Panc1 (cell line): Measurements from ENCODE around the gene NDUFAF8. TPM values are rescaled to one million over a fixed set of nuclear protein-coding genes. Genes with fewer than 3 reads are reported as not detected.

ENCODE experiments used
- ATAC-seq: fragments of 200-7000 bp; cut with Tn5 transposase; 2 replicates; pipeline ENCODE4 v1.9.1; 2020; ENCODE audit warnings: mild to moderate bottlenecking, moderate library complexity
- BruUV-seq: library from RNA; stranded (reverse); fragments of 400-500 nt; replicated peaks from 2 replicates; lab custom pipeline; 2021; lab: Mats Ljungman, UMichigan
- CTCF ChIA-PET: fragments of 300-600 bp; sonication (Branson Sonifier 250); formaldehyde crosslinking; loops from one replicate; lab custom pipeline; 2022; ENCODE audit warnings: antibody characterized with exemption; lab: Charles Lee
- POLR2A ChIA-PET: fragments of 300-600 bp; sonication (Branson Sonifier 250); formaldehyde crosslinking; loops from one replicate; lab custom pipeline; 2022; ENCODE audit warnings: antibody characterized with exemption; lab: Charles Lee
- DNase-seq: peaks from one replicate; pipeline ENCODE4 v3.0.0-alpha.2; 2010; ENCODE audit warnings: low read depth, low spot score
- H3K27ac ChIP-seq: 2 replicates; pipeline ENCODE4 v1.5.1; 2011; ENCODE audit warnings: mild to moderate bottlenecking, low read length, inconsistent platforms
- H3K27me3 ChIP-seq: fragments of 200-500 bp; sonication (Bioruptor generic); 2 replicates; pipeline ENCODE4 v1.6.0; 2014; ENCODE audit warnings: low read length, inconsistent platforms; ENCODE audit not compliant: control insufficient read depth, insufficient read depth
- H3K36me3 ChIP-seq: fragments of 200-500 bp; sonication (Bioruptor generic); 2 replicates; pipeline ENCODE4 v1.5.1; 2014; ENCODE audit warnings: inconsistent platforms, mild to moderate bottlenecking, low read length, moderate library complexity; ENCODE audit not compliant: control insufficient read depth, insufficient read depth
- H3K4me1 ChIP-seq: 2 replicates; pipeline ENCODE4 v1.5.1; 2011; ENCODE audit warnings: inconsistent platforms, mild to moderate bottlenecking, low read length, moderate library complexity; ENCODE audit not compliant: control insufficient read depth, insufficient read depth
- H3K4me3 ChIP-seq, 2 experiments: 2 replicates each; pipeline ENCODE4 v1.5.1; 2011 to 2012; ENCODE audit warnings: low read depth in 2 of 2, low read length in 2 of 2, mild to moderate bottlenecking in 2 of 2, inconsistent platforms in 1 of 2, moderate library complexity in 1 of 2
- H3K9me3 ChIP-seq: fragments of 200-500 bp; sonication (Bioruptor generic); 2 replicates; pipeline ENCODE4 v1.5.1; 2014; ENCODE audit warnings: low read depth, mild to moderate bottlenecking, inconsistent platforms, low read length, moderate library complexity; ENCODE audit not compliant: control insufficient read depth, insufficient read depth
- CTCF ChIP-seq: fragments of 450-650 bp; IDR thresholded peaks from 2 replicates; pipeline ENCODE4 v1.5.1; 2017; ENCODE audit warnings: mild to moderate bottlenecking
- POLR2AphosphoS5 ChIP-seq: IDR thresholded peaks from 2 replicates; pipeline ENCODE4 v1.6.1; 2012; ENCODE audit warnings: mild to moderate bottlenecking, low read depth, low read length, moderate library complexity
- REST ChIP-seq, 2 experiments: IDR thresholded peaks; 2 replicates each; pipeline ENCODE4 v1.6.1; 2011 to 2012; ENCODE audit warnings: low read depth in 2 of 2, control low read depth in 1 of 2, low read length in 1 of 2, mild to moderate bottlenecking in 1 of 2, moderate library complexity in 1 of 2; ENCODE audit not compliant: insufficient read depth in 1 of 2
- SIN3A ChIP-seq: IDR thresholded peaks from 2 replicates; pipeline ENCODE4 v1.6.1; 2012; ENCODE audit warnings: low read depth, mild to moderate bottlenecking, low read length, moderate library complexity, borderline replicate concordance; ENCODE audit not compliant: insufficient read depth
- TCF7L2 ChIP-seq: IDR thresholded peaks from 2 replicates; pipeline ENCODE4 v1.6.1; 2011; ENCODE audit warnings: mild to moderate bottlenecking, low read depth, low read length, inconsistent platforms
- in situ Hi-C: cut with HindIII; loops from 2 replicates; pipeline ENCODE4 v1.10.0; 2016; ENCODE audit warnings: low sequenced_read_pairs, low pct_unique_long_range_greater_than_20kb
- intact Hi-C: fragments of 100-400 bp; cut with micrococcal nuclease; formaldehyde crosslinking; loops from one replicate; pipeline ENCODE4 v1.10.0; 2022; ENCODE audit not compliant: unreplicated experiment
- total RNA-seq: library from RNA; stranded (reverse); gene quantifications from one replicate; pipeline ENCODE4 v1.2.1, GENCODE V29; 2021; ENCODE audit not compliant: unreplicated experiment

NDUFAF8 gene
- total RNA-seq, 1 experiment from 2014 or later, result 75.8 TPM

GRCh38 chr17:81213978-81214377 is 25.1 kb upstream of the NDUFAF8 start:
- Histone ChIP-seq H3K27me3 (no peaks in the 10 kb centered on the region), H3K9me3 (no peaks in the 10 kb centered on the region), H3K4me1 (no peaks in the 10 kb centered on the region), H3K27ac (no peak overlapping the region), H3K36me3 (no peaks in the 10 kb centered on the region), H3K4me3 (no peak overlapping the region)
- ChIA-PET POLR2A (no interaction called here), CTCF (no interaction called here)
- no peak for TF ChIP-seq SIN3A
- TF ChIP-seq POLR2AphosphoS5, result no peak
- TF ChIP-seq TCF7L2, result no peak
- no peak for TF ChIP-seq REST (IDR thresholded peaks at IDR 0.05; ENCODE audit: insufficient read depth in 1 of 2, low read depth in 2 of 2, low read length in 1 of 2)
- TF ChIP-seq CTCF, result no peak
- no peak for DNase-seq
- in situ Hi-C loops (no loop called here), intact Hi-C loops (no loop called here)
- no TSS peak for BruUV-seq
- no peak for ATAC-seq

GRCh38 chr17:81217491-81217890 is 21.6 kb upstream of the NDUFAF8 start:
- ChIA-PET POLR2A (no interaction called here), CTCF (no interaction called here)
- intact Hi-C loops, result no loop called here
- Histone ChIP-seq H3K27ac (no peak overlapping the region), H3K4me1 (peaks cover 8% of the 10 kb centered on the region; the same call in 1 of the 2 replicates), H3K9me3 (no peaks in the 10 kb centered on the region), H3K27me3 (no peaks in the 10 kb centered on the region), H3K4me3 (no peak overlapping the region), H3K36me3 (no peaks in the 10 kb centered on the region)
- in situ Hi-C loops, result no loop called here
- no TSS peak for BruUV-seq
- DNase-seq, result no peak
- no peak for TF ChIP-seq REST (IDR thresholded peaks at IDR 0.05; ENCODE audit: insufficient read depth in 1 of 2, low read depth in 2 of 2, low read length in 1 of 2)
- TF ChIP-seq TCF7L2, result no peak
- TF ChIP-seq POLR2AphosphoS5, result no peak
- no peak for TF ChIP-seq CTCF
- TF ChIP-seq SIN3A, result no peak
- ATAC-seq, result no peak
